GM12891 (cell line): Measurements from ENCODE around the gene PXDC1.

Source experiments
- POLR2A ChIP-seq: IDR thresholded peaks from 2 replicates; pipeline ENCODE4 v1.6.1; 2011; ENCODE audit warnings: low read depth, low read length, control low read depth
- POLR2AphosphoS5 ChIP-seq: IDR thresholded peaks from 2 replicates; pipeline ENCODE4 v1.6.1; 2011; ENCODE audit warnings: low read depth, low read length, control low read depth
- TAF1 ChIP-seq: IDR thresholded peaks from 2 replicates; pipeline ENCODE4 v1.6.1; 2011; ENCODE audit warnings: low read depth, low read length, control low read depth

- TF ChIP-seq POLR2A (no peak), POLR2AphosphoS5 (no peak), TAF1 (no peak)
Measured at GRCh38 chr6:3751077-3751729, at the start of gene PXDC1.
